GM19372 (cell line): ENCODE measurements around the gene SLC38A3.

Experiments
- ATAC-seq: cut with Tn5 transposase; IDR thresholded peaks from one replicate; pipeline ENCODE4 v1.9.1; 2021; ENCODE audit warnings: mild to moderate bottlenecking, low read depth, moderate library complexity; ENCODE audit not compliant: unreplicated experiment

The SLC38A3 gene

GRCh38 chr3:50190936-50191660, 14.0 kb upstream of the SLC38A3 start, which contains the start of gene GNAT1:
TSS of gene GNAT1 (plus strand) at chr3:50191610. CDS start at chr3:50191726, 116 bp downstream.
- no peak for ATAC-seq

DNA sequence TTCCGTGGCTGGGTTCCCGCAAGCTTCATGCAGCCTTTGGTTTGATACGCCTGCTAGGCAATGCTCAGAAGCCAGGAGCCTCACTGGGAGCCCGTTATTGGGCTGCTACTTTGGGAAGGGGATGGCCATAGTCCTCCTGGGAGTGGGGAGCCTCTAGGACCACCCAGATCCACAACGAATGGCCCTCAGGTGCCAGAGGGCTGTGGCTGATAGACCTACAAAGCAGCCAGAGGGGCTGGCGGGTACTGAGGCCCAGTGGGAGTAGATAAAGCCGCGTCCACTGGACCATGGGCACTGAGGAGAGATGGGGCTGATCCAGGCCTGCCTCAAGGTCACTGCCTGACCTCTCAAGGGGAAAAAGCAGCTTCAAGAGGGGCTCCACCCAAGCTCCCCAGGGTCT, 12.9 kb upstream of the SLC38A3 start:
- no peak for ATAC-seq

- ATAC-seq = no peak
Observed at GRCh38 chr3:50192689-50193141, 12.4 kb upstream of the SLC38A3 start.

DNA sequence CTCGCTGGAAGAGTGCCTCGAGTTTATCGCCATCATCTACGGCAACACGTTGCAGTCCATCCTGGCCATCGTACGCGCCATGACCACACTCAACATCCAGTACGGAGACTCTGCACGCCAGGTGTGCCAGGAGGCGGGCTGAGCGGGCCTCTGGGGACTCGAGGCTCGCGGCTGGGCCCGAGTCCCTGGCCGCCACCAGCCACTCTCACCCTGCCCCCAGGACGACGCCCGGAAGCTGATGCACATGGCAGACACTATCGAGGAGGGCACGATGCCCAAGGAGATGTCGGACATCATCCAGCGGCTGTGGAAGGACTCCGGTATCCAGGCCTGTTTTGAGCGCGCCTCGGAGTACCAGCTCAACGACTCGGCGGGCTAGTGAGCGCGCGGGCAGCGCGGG, 11.8 kb upstream of the SLC38A3 start:
- no peak for ATAC-seq

DNA sequence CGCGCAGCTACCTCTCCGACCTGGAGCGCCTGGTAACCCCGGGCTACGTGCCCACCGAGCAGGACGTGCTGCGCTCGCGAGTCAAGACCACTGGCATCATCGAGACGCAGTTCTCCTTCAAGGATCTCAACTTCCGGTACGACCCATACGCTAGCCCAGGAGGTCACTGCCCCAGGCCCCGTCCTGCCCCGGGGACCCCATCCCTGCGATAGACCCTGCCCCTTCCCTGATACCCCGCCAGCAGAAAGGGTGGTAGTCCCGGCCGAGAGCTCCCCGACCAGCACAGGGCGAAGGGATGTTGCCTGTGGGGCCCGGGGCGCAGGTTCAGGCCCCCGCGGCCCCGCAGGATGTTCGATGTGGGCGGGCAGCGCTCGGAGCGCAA, 11.3 kb upstream of the SLC38A3 start:
- ATAC-seq = no peak

- no peak for ATAC-seq
Observed at GRCh38 chr3:50194128-50194902, 10.8 kb upstream of the SLC38A3 start.

DNA sequence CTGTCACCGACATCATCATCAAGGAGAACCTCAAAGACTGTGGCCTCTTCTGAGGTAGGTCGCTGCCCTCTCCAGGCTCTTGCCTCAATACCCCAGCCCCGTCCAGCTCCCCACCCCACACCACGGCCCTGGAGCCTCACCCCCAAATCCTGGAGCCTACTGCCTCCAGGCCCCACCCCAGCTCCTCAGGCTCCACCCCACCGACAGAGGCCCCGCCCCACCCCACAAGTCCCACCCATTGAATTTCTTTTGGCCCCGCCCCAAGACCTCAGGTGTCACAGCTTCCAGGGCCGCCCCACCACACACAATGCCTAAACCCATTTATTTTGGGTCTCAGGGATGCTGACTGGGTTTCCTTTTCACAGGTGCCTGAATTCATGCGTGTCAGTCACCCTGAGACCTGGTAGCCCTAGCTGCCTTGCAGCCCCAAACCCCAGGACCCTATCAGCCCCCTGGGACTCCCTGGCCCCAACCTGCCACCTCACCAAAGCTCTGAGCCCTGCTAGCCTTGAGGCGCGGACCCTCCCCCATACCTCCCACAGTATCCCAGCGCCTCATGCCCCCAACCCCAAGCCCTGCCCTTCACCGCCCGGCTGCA, 10.1 kb upstream of the SLC38A3 start:
- no peak for ATAC-seq

GRCh38 chr3:50195501-50196252, 9.4 kb upstream of the SLC38A3 start:
- no peak for ATAC-seq

DNA sequence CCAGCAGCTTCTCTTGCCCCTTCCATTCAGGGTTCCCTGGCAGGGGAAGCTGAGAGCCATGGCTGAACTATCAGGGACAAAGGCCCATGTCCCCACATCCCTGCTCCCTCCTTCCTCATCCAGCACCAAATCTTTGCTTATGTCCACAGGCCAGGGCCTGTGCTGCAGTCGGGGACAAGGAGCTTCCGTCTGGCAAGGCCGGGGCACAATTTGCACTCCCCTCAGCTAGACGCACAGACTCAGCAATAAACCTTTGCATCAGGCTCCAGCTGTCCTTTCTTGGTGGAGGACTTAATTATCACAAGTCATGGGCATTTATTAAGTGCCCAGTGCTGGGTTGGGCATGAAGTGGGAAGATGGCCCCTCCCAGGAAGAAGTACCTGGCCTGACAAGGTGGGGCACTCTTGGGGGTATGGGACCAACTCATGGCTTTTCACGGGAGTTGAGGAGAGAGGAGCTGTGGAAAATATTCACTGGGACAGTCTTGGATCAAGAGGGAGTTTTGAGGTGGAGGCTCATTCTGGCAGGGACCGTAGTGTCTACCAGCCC, 8.7 kb upstream of the SLC38A3 start:
- no peak for ATAC-seq

DNA sequence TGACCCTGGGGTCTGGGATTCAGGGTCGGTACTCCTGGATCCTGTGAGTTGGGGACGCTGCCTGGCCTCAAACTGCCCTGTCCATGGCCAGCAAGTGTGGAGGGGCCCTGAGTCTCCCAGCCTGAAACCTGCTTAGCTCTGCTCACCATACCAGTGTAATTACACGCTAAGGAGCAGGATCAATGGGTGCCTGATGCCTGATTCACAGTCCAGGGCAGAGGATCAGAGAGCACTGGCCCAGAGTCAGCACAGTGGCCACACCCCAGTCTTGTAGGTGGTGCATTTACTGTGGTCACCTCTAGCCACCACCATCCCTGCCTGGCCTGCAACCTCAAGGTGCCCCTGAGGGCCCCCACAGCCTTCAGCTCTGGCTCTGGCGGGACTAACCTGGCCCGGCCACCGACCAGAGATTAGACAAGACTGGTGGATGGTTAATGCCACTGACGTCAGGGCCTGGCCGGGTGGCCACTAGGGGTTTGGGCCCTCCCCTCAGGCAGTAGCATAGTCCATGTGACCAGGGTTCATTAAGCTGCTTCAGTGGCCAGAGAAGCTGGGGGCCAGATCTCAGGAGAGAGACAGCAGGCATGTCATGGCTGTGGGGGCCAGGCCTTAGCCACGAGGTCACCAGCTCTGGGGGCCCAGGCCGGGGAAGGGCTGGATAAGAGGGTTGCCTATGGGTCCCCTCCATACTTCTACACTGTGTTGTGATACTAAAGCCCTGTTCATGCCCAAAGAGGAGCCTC, 3.3 kb upstream of the SLC38A3 start:
- ATAC-seq = no peak

- no peak for ATAC-seq
Observed at GRCh38 chr3:50202353-50203112, 2.5 kb upstream of the SLC38A3 start.

DNA sequence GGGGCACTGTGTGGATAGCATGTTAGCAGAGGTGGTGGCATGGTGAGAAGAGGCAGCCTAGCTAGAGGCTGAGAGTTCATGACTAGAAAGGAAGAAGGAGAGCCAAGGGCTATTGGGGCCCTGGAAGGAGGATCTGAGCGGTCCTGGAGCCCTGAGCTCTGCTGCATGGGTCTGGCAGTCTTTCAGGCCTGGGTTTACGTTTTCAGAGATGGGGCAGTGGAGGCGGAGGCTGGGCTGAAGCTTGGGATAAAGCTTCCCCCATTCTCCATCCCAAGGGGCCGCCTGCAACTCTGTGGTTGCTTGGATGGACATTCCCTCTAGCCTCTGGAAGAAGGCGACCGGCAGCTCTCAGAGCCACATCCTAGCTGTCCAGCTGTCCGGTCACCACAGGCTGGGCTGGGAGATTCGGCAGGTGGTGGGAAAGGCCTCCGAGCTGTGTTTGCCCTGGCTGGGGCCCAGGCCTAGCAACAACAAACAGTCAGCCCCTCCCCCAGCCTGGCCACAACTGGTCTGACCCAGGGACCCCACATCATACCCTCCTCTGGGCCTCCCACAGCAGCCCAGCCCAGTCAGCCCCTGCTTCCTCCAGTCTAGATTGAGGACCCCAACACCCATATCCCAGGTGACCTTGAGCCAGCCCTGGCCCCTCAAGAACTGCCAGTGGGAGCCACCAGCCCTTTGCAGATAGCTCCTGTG, 1.8 kb upstream of the SLC38A3 start:
- no peak for ATAC-seq

DNA sequence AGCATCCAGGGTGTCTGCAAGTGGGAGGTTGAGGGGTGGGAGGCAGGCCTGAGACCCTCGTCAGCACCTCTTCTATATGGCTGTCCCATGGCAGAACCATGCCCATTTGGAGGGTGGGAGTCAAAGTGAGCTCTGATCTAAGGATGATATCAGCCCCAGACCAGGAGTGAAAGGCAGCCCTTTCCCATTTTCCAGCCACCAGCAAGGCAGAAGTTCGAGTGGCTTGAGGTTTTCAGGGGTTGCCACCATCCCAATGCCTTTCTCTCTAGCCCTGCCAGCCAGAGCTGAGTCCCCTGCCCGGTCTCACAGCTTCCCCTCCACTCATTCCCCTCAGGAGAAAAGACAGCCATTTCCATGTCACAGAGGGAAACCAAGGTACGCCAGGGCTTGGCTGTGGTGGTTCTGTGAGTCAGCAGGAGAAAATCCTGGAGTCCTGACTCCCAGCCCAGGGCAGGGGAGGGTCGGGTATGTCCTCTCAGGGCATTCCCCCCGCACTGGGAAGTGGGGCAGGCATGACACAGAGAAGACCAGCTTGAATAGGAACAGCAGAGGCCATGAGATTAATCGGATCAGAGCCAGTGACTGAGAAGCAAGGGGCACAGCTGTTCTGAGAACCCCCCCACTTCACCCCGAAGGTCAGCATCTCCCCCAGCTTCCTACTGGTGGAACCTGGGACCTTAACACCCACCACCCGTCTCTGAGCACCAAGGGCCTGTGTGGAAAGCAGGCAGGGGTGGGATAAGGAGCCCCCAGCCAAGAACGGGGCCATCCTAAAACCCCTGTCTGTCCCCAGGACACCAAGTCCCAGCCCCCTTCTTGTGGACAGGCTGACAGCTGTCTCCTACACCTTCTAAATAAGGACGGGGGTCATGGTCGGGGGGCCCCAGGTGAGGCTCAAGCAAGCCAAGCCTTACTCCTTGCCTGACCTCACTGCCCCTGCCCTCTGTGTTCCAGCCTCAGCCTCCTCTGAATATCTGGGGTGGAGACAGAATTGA, 965 bp upstream of the SLC38A3 start:
- ATAC-seq = no peak

GRCh38 chr3:50205413-50206276, 574 bp downstream of the SLC38A3 start:
- ATAC-seq = no peak

- no peak for ATAC-seq
Observed at GRCh38 chr3:50207359-50208042, 2.4 kb downstream of the SLC38A3 start.
